HFF-Myc (cell line): ENCODE results near the gene CD209.

Source experiments
- DNase-seq: peaks from one replicate; pipeline ENCODE4 v3.0.0-alpha.2; 2011; ENCODE audit warnings: low read depth; ENCODE audit errors: extremely low read depth
- H3K4me3 ChIP-seq: replicated peaks from 2 replicates; pipeline ENCODE4 v1.5.1; 2011; ENCODE audit warnings: low read depth, mild to moderate bottlenecking, control low read depth, low read length
- TF ChIP-seq, protein P1 (sequence below): IDR thresholded peaks from 2 replicates; pipeline ENCODE4 v1.5.1; 2012; ENCODE audit warnings: mild to moderate bottlenecking, low read depth, low read length, control low read depth; ENCODE audit errors: missing control alignments

The CD209 gene

DNA sequence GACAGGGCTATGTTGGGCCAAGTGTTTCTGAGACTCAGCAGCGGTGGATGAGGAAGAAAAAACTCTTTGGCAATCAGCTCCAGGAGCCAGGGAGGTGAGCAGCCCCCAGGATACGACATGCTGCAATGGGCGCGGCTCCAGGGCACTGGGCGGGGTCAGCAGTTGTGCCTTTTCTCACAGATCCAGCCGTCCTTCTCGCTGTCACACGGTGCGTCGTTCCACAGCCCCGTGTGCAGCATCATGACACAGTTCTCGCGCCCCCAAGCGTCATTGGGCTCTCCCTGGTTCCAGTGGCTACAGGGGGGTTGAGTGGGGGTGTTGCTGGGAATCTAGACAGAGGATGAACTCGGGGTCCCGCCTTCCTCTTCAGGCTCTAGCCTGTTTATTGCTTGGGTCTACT lies 18.1 kb downstream of the CD209 start:
- no peak overlapping the region for H3K4me3 ChIP-seq
- no peak for DNase-seq
- TF ChIP-seq, protein P1, sequence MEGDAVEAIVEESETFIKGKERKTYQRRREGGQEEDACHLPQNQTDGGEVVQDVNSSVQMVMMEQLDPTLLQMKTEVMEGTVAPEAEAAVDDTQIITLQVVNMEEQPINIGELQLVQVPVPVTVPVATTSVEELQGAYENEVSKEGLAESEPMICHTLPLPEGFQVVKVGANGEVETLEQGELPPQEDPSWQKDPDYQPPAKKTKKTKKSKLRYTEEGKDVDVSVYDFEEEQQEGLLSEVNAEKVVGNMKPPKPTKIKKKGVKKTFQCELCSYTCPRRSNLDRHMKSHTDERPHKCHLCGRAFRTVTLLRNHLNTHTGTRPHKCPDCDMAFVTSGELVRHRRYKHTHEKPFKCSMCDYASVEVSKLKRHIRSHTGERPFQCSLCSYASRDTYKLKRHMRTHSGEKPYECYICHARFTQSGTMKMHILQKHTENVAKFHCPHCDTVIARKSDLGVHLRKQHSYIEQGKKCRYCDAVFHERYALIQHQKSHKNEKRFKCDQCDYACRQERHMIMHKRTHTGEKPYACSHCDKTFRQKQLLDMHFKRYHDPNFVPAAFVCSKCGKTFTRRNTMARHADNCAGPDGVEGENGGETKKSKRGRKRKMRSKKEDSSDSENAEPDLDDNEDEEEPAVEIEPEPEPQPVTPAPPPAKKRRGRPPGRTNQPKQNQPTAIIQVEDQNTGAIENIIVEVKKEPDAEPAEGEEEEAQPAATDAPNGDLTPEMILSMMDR: no peak

DNA sequence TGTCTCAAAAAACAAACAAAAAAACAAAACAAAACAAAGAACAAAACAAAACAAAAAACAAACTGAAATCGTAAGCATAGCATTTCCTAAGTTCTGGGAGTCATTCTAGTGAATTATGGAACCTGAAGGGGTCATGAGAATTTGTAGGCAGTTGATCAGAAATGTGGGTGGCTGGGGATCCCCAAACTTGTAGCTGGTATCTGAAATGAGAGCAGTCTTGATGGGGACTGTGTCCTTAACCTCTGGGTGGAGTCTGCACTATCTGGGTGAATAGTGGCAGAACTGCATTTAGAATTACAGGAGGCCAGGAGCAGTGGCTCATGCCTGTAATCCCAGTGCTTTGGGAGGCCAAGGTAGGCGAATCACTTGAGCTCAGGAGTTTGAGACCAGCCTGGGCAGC lies 21.5 kb downstream of the CD209 start:
- no peak for DNase-seq
- TF ChIP-seq, protein P1: no peak
- H3K4me3 ChIP-seq: no peak overlapping the region

DNA sequence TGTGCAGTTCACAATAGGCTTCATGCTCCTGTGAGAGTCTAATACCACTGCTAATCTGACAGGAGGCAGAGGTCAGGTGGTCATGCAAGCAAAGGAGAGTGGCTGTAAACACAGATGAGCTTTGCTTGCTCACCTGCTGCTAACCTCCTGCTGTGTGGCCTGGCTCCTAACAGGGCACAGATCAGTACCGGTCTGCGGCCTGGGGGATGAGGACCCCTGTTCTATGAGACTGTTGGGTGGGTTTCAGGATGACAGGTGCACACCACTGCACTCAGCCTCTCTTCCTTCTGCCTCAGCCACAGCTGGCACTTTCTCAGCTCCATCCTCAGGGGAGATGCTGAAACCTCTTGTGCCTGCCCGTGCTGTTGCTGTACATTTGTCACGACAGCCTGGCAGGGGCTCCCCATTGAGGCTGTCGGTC lies 25.1 kb downstream of the CD209 start:
- TF ChIP-seq, protein P1: no peak
- DNase-seq: no peak
- no peak overlapping the region for H3K4me3 ChIP-seq

DNA sequence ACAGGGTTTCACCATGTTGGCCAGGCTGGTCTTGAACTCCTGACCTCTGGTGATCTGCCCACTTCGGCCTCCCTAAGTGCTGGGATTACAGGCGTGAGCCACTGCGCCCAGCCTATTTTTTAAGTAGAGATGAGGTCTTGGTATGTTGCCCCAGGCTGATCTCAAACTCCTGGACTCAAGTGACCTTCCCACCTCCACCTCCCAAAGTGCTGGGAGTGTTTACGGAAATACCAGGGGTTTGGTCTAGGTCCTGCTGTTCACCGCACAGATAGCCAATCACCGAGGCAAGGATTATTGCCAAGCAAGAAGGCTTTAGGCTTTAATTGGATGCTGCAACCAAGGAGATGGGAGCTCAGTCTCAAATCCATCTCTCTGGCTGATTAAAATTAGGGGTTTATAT lies 27.0 kb downstream of the CD209 start:
- TF ChIP-seq, protein P1: no peak
- no peak for DNase-seq
- H3K4me3 ChIP-seq: no peak overlapping the region

DNA sequence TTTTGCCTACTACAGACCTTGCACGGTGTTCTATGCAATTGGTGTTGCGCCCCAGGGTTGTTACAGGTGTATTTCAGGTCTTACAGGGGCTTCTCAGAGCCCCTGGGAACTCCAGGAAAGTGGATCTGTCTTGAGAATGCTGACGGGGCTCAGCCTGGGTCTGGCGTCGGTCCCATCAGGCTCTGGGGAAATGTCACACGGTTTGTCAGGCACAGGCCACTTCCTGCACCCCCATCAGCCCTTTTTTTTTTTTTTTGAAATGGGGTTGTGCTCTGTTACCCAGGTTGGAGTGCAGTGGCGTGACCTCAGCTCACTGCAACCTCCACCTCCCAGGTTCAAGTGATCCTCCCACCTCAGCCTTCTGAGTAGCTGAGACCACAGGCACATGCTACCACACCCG lies 28.7 kb downstream of the CD209 start:
- no peak overlapping the region for H3K4me3 ChIP-seq
- TF ChIP-seq, protein P1: no peak
- DNase-seq: no peak

DNA sequence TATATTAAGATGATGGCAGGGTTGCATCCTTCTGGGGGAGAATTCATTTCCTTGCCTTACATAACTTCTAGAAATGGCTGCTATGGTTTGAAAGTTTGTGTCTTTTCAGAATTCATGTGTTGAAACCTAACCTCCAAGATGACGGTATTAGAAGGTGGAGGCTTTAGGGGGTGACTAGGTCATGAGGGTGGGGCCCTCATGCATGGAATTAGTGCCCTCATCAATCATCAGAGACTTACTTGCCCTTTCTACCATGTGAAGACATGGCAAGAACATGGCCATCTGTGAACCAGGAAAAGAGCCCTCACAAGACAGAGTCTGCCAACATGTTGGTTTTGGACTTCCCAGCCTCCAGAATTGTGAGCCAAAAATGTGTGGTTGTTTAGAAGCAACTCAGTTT lies 30.6 kb downstream of the CD209 start:
- DNase-seq: no peak
- H3K4me3 ChIP-seq: no peak overlapping the region
- TF ChIP-seq, protein P1: no peak

DNA sequence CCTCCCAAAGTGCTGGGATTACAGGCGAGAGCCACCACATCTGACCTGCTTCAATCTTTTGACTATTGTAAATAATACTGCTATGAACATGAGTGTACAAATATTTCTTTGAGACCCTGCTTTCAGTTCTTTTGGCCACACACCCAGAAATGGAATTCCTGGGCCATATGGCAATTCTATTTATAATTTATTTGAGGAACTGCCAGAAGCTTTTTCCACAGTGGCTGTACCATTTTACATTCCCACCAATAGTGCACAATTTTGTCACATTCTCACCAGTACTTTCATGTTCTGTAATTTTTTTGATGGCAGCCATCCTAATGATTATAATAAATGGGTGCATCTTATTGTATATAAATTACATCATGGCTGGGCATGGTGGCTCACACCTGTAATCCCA lies 31.7 kb downstream of the CD209 start:
- TF ChIP-seq, protein P1: no peak
- no peak for DNase-seq

More for the DNA sequence above, 31.7 kb downstream of the CD209 start:
- H3K4me3 ChIP-seq: no peak overlapping the region
